ENCODE data around the gene COX19.

Gene COX19

DNA sequence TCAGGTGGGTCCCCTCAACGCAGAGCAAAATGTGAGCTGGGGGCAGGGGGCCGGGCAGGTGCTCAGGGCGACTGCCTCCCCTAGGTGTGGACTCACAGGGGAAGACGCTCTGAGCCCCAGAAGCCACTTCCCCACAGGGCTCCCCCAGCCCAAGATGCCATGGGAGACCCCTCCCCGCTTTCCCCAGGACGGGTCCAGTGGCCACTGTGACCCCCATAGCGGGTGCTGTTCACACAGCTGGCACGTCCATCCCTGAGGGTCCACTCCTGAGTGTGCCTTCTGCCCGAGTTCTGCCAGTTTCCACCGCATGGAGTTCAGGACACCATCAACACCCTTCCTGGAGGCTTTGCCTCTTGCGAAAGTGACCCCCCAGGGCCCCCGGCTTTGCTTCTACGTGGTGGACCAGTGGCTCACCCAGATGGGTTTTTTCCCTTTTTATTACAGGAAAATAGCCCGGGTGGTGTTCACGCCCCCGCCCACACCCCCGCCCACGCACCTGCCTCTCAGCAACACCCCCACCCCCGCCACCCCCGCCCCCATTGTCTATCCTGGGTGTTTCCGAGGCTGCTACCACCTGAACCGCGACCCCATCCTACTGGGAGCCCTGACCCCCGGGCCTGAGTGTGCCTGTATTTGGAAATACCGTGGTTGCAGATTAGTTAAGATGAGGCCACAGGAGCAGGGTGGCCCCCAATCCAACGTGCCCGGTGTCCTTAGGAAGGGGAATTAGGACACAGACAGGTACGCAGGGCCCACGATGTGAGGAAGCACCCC, 52.8 kb downstream of the COX19 start:
- FAIRE-seq = no peak

- no peak for FAIRE-seq
Measured at GRCh38 chr7:921581-922333, 53.6 kb downstream of the COX19 start.

GRCh38 chr7:921071-921461, 54.3 kb downstream of the COX19 start:
- no peak for FAIRE-seq

GRCh38 chr7:920351-921070, 54.8 kb downstream of the COX19 start:
- no peak for FAIRE-seq

DNA sequence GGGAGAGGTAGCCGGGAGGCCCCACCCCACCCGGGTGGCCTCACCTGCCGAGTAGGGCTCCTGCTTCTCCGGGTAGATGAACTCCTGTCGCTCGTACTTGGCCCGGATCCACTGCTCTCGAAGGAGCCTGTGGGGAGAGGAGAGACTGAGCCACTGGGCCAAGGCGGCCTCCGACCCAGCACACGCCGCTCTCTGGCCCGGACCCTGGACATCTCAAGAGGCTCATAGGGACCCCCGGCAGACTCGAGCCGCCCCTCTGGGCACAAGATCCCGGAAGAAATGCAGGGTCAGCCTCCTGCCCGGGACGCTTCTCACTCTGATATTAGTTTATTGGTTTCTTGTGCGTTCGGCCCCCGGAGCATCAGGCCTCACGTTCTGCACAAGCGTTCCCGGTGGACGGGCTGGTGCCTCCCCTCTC, 55.4 kb downstream of the COX19 start:
- FAIRE-seq = no peak

DNA sequence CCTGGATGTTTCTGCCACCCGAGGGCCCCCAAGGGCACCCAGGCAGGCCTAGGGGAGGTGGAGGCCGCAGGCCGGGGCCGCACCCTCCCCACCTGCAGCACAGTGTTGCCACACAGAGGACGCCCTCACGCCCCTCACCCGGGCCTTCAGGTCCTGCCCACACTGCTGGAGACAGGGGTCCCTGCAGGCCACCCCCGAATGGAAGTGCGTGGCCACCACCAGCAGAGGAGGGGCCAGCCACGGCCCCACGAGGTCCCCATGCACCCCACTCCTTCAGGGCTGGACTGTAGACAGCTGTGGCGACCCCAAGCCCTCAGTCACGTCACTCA, 56.3 kb downstream of the COX19 start:
- FAIRE-seq = no peak

GRCh38 chr7:918441-919113, 56.8 kb downstream of the COX19 start:
- FAIRE-seq = no peak

DNA sequence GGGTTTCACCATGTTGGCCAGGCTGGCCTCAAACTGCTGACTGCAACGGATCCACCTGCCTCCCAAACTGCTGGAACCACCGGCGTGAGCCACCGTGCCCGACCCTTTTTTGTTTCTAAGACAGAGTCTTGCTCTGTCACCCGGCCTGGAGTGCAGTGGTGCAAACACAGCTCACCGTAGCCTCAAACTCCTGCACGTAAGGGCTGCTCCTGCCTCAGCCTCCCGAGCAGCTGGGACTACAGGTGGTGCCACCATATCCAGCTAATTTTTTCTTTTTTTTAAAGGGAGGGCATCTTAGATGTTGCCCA, 57.3 kb downstream of the COX19 start:
- FAIRE-seq = no peak

GRCh38 chr7:917255-918117, 57.9 kb downstream of the COX19 start:
- no peak for FAIRE-seq

DNA sequence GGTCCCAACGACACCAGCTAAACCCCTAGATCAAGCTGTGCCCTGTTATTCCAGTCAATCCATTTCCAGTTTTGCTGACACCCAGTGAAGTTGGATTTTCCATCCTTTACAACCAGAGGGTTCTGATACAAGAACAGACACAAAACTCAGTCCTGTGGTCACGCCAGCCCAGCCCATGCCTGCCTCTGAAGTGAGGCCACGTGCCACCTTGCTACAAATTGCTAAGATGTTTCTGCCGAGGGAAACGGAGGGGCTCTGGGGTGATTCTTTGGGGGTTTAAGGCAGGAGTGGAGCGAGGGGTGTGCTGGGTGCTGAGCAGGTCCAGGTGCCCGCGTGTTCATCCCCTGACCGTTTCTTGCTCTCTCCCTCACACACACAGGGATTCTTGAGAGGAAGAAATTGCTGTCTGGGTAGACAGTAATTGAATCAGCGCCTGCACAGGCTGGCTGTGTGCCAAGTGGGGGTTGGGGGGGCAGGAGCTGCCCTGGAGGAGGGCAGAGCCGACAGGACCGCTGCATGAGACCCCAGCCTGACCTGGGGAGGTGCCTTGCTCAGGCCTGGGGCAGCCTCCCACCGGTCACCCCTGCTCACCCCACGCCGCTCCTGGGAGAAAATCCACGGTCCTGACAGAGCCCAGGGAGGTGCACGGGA, 58.9 kb downstream of the COX19 start:
- no peak for FAIRE-seq
